Naive thymus-derived CD8-positive, alpha-beta T cell (primary cell): ENCODE data around the gene NOTO. TPM values are rescaled to one million over a fixed set of nuclear protein-coding genes. Genes with fewer than 3 reads are reported as not detected.

Experiments
- ATAC-seq, 2 donors: fragments of 150-1000 bp; cut with Tn5 transposase in 1 of 2; sonication (Bioruptor Pico), chemical (Tn5 transposase) in 1 of 2; 1 replicate in 1 of 2; 2 replicates in 1 of 2; pipeline ENCODE4 v1.10.0; 2021; ENCODE audit warnings: mild to moderate bottlenecking in 2 of 2, moderate library complexity in 2 of 2
- POLR2A ChIA-PET: fragments of 350-600 bp; sonication (Branson Sonifier 250); formaldehyde crosslinking; loops from one replicate; lab custom pipeline; 2021; ENCODE audit warnings: antibody characterized with exemption; lab: Charles Lee
- DNase-seq, 10 donors: peaks; one replicate each; pipeline versions ENCODE4 v3.0.0 to v3.0.0-alpha.2; 2020 to 2022
- H3K27ac Mint-ChIP-seq, 10 donors: one replicate each; pipeline ENCODE4 v1.8.0; 2020 to 2022; ENCODE audit warnings: mild to moderate bottlenecking in 10 of 10, mixed read lengths in 10 of 10, moderate library complexity in 4 of 10, inconsistent platforms in 1 of 10
- H3K27me3 Mint-ChIP-seq, 5 donors: one replicate each; pipeline ENCODE4 v1.8.0; 2021 to 2022; ENCODE audit warnings: mixed read lengths in 5 of 5
- H3K36me3 Mint-ChIP-seq, 3 donors: one replicate each; pipeline ENCODE4 v1.8.0; 2020 to 2022; ENCODE audit warnings: mixed read lengths in 3 of 3, mild to moderate bottlenecking in 2 of 3, inconsistent platforms in 1 of 3
- H3K4me1 Mint-ChIP-seq, 4 donors: one replicate each; pipeline ENCODE4 v1.8.0; 2021 to 2022; ENCODE audit warnings: mixed read lengths in 4 of 4
- H3K4me3 Mint-ChIP-seq, 10 donors: one replicate each; pipeline ENCODE4 v1.8.0; 2020 to 2022; ENCODE audit warnings: mild to moderate bottlenecking in 10 of 10, mixed read lengths in 10 of 10, moderate library complexity in 6 of 10, inconsistent platforms in 1 of 10
- H3K9me3 Mint-ChIP-seq, 9 donors: one replicate each; pipeline ENCODE4 v1.8.0; 2020 to 2022; ENCODE audit warnings: mixed read lengths in 9 of 9, mild to moderate bottlenecking in 3 of 9, inconsistent platforms in 1 of 9, moderate library complexity in 1 of 9
- polyA plus RNA-seq, 3 donors: library from polyadenylated mRNA; unstranded; fragments of 300-500 nt; fragmentation: Illumina TruSeq; gene quantifications; one replicate each; pipeline ENCODE4 v1.2.3, GENCODE V29; 2021
- total RNA-seq, 8 experiments: library from RNA in 2 of 8; stranded (reverse) in 2 of 8; gene quantifications; one replicate each; pipeline ENCODE4 v1.2.3 and lab custom pipeline; 2021 to 2026

The NOTO gene
- total and polyA plus RNA-seq, 5 experiments from 2014 or later, result not detected

- peaks cover 0 to 47% (median 3%) of the 10 kb centered on the region in 3 donors for H3K36me3 Mint-ChIP-seq
Measured at GRCh38 chr2:73225513-73226360, 23.4 kb downstream of the NOTO start.

GRCh38 chr2:73227086-73227485 lies 24.7 kb downstream of the NOTO start:
- Mint-ChIP-seq H3K4me1 (peaks cover 0 to 4% (median 0%) of the 10 kb centered on the region in 4 donors), H3K9me3 (no peaks in the 10 kb centered on the region), H3K4me3 (no peak overlapping the region), H3K27me3 (no peaks in the 10 kb centered on the region), H3K36me3 (peaks cover 0 to 34% (median 0%) of the 10 kb centered on the region in 3 donors), H3K27ac (peak overlapping the region in 1 of 10 donors; percentile 14)
- ATAC-seq (no peak), DNase-seq (no peak)
- POLR2A ChIA-PET, result no interaction called here

More at GRCh38 chr2:73225513-73226360, 23.4 kb downstream of the NOTO start:
- H3K27me3 Mint-ChIP-seq, result no peaks in the 10 kb centered on the region
- H3K27ac Mint-ChIP-seq, result peak overlapping the region in 5 of 10 donors; percentile 10 to 64 (median 41)
- H3K4me3 Mint-ChIP-seq, result no peak overlapping the region
- no peak for DNase-seq
- peaks cover 0 to 2% (median 0%) of the 10 kb centered on the region in 4 donors for H3K4me1 Mint-ChIP-seq
- no peaks in the 10 kb centered on the region for H3K9me3 Mint-ChIP-seq
- POLR2A ChIA-PET, result no interaction called here
- no peak for ATAC-seq

DNA sequence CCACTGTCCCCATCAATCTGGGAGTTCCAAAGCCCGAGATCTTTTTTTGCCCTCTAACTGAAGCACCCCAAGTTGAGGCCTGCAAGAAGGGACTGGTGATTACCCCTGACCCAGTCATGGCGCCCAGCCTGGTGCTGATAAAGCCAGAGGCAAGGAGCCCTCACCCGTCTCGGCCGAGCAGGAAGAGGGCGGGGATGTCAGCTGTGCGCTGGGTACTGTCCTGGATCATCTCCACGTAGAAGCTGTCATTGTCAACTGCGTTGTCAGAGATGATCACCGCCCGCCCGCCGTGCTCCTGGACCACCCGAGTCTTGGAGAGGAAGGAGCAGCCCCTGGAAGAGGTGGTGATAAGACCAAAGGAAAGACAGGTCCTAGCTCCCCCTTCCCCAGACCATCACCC lies 26.3 kb downstream of the NOTO start:
- Mint-ChIP-seq H3K9me3 (no peaks in the 10 kb centered on the region), H3K27ac (peak overlapping the region in 2 of 10 donors; percentile 7 to 29), H3K4me1 (peaks cover 5 to 9% (median 7%) of the 10 kb centered on the region in 4 donors), H3K36me3 (peaks cover 0 to 18% (median 0%) of the 10 kb centered on the region in 3 donors), H3K27me3 (no peaks in the 10 kb centered on the region), H3K4me3 (no peak overlapping the region)
- ATAC-seq, result no peak
- no peak for DNase-seq
- POLR2A ChIA-PET, result interaction anchor here (0.9 kb wide), 1 partner anchor 25 kb away, joined by 3 read pairs; no protein-coding TSS in a partner anchor

- Mint-ChIP-seq H3K9me3 (no peaks in the 10 kb centered on the region), H3K27ac (peak overlapping the region; percentile 58 to 98 (median 92)), H3K27me3 (no peaks in the 10 kb centered on the region), H3K4me1 (peaks cover 25 to 47% (median 35%) of the 10 kb centered on the region in 4 donors), H3K36me3 (peaks cover 0 to 16% (median 0%) of the 10 kb centered on the region in 3 donors), H3K4me3 (peak overlapping the region; percentile 90 to 99 (median 97))
- POLR2A ChIA-PET, result interaction anchor here (0.8 to 4.9 kb wide), 11 partner anchors 12 to 1226 kb away, joined by 3 to 37 read pairs (median 16); partner anchors contain the start of genes ALMS1, EGR4, FBXO41 and SFXN5
- ATAC-seq (no peak), DNase-seq (peak in 2 of 10 donors; percentile 21 to 67)
Measured at GRCh38 chr2:73232403-73233153, 30.2 kb downstream of the NOTO start.

DNA sequence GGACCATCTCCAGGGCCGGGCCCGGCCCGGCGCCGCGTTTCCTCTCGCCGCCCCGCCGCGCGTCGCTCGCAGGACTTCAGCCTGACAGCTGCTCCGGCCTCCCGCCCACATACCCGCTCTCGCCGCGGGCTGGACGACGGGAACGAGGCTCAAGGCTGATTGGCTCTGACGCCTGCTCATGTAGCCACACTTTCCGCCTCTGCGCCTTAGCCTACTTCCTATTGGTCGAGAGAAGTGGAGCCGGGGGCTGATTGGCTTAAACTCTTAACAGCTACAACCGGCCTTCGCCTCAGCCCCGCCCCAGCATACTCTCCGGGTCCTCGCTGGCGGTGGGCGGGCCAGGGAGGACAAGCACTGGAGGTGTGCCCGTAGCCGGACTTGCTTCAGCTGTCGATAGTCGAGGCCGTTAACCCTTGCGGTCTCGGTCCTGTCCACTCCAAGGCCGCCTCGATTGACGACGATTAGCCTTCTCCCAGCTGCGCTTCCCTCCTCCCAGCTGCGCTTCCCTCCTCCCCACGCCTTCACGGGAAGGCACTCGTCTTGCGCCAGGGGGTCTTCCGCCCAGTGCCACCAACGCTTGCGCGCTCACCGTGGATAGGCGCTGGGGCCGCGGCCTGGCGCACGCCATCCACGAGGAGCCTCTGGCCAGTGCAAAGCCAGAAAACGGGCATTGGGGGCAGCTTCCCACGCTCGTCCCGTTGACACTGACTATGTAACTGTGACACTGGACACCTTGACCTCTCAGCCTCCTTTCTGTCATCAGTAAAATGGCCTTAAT lies 31.0 kb downstream of the NOTO start, which contains the start of gene PRADC1:
TSS of gene PRADC1 (minus strand) at position 86 of the 778 bp plus-strand sequence. CDS start at position 7, 79 bp downstream.
- Mint-ChIP-seq H3K27ac (peak within 1 kb of the TSS; percentile 91 to 98 (median 97)), H3K4me3 (peak within 1 kb of the TSS; percentile 90 to 99 (median 97)), H3K4me1 (peaks cover 25 to 51% (median 39%) of the 10 kb centered on the region in 4 donors), H3K36me3 (peaks cover 0 to 20% (median 0%) of the 10 kb centered on the region in 3 donors), H3K27me3 (no peaks in the 10 kb centered on the region), H3K9me3 (no peaks in the 10 kb centered on the region)
- ATAC-seq (peak; percentile 80 to 85), DNase-seq (peak; percentile 78 to 98 (median 93))
- POLR2A ChIA-PET, result interaction anchor here (0.8 to 4.9 kb wide), 20 partner anchors 13 to 1225 kb away, joined by 3 to 37 read pairs (median 6); partner anchors contain the start of genes ALMS1, EGR4, FBXO41 and INO80B

DNA sequence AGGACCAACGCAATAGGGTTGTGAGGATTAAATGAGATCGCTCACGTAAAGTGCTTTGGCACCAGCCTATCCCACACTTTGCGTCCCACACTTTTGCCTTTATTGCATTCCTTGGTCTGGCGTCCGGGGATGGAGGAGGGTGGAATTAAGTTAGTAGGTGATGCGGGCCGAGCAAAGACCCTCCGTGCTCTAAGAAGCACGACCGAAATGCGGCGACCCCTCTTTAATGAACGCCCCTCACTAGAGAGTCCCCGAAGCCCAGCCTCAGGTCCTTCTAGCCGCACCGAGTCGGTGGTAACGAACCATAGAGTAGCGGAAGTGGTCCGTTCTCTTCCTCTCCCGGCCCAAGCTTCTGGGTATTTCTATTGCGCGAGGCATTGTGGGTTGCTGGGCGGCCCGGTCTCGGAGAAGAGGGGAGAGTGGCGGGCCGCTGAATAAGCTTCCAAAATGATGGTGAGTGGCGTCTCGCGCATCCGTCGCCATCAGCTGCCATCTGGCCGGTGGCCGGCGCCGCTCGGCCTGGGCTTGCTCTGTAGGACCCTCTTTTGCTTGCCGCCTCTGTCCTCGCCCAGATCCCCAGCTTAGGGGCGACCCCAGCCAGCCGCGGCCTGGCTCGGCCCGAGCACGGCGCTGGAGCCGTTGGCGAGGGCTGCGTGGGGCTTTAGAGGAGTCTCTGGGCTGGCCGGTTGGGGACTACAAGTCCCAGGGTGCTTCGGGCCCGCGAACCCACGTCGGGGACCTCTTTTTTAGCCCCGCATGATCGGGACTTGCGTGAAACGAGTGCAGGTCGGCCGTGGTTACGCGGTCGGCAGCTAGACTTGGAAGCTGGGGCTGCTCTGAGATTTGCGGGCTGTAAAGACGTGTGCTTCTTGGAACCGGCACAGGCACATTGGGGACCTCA lies 31.8 kb downstream of the NOTO start, which contains the start of gene CCT7:
TSS of gene CCT7 (plus strand) at position 377 of the 901 bp plus-strand sequence. CDS start at position 448, 71 bp downstream.
- peaks cover 27 to 59% (median 46%) of the 10 kb centered on the region in 4 donors for H3K4me1 Mint-ChIP-seq
- H3K27ac Mint-ChIP-seq, result peak within 1 kb of the TSS; percentile 91 to 98 (median 97)
- no peaks in the 10 kb centered on the region for H3K27me3 Mint-ChIP-seq
- H3K9me3 Mint-ChIP-seq, result no peaks in the 10 kb centered on the region
- POLR2A ChIA-PET, result interaction anchor here (0.8 to 4.9 kb wide), 20 partner anchors 9 to 1224 kb away, joined by 3 to 37 read pairs (median 6); partner anchors contain the start of genes ALMS1, EGR4, FBXO41 and INO80B
- ATAC-seq (peak; percentile 71 to 76), DNase-seq (peak; percentile 63 to 94 (median 88))
- H3K4me3 Mint-ChIP-seq, result peak within 1 kb of the TSS; percentile 90 to 99 (median 97)
- peaks cover 0 to 27% (median 0%) of the 10 kb centered on the region in 3 donors for H3K36me3 Mint-ChIP-seq

- Mint-ChIP-seq H3K4me1 (peaks cover 27 to 71% (median 51%) of the 10 kb centered on the region in 4 donors), H3K9me3 (no peaks in the 10 kb centered on the region), H3K27me3 (no peaks in the 10 kb centered on the region), H3K36me3 (peaks cover 0 to 34% (median 0%) of the 10 kb centered on the region in 3 donors), H3K27ac (peak overlapping the region; percentile 91 to 98 (median 97)), H3K4me3 (peak overlapping the region; percentile 90 to 99 (median 97))
- POLR2A ChIA-PET, result interaction anchor here (0.7 to 4.9 kb wide), 7 partner anchors 17 to 1344 kb away, joined by 4 to 37 read pairs (median 11); partner anchors contain the start of genes ALMS1 and FBXO41
- ATAC-seq (no peak), DNase-seq (no peak)
Measured at GRCh38 chr2:73235315-73236028, 33.1 kb downstream of the NOTO start.

GRCh38 chr2:73237168-73237567 lies 34.8 kb downstream of the NOTO start:
- POLR2A ChIA-PET, result no interaction called here
- DNase-seq, result no peak
- H3K27ac Mint-ChIP-seq, result peak overlapping the region in 8 of 10 donors; percentile 0 to 73 (median 24)
- H3K27me3 Mint-ChIP-seq, result no peaks in the 10 kb centered on the region
- H3K4me1 Mint-ChIP-seq, result peaks cover 24 to 71% (median 52%) of the 10 kb centered on the region in 4 donors
- peaks cover 0 to 49% (median 0%) of the 10 kb centered on the region in 3 donors for H3K36me3 Mint-ChIP-seq
- ATAC-seq, result no peak
- peak overlapping the region in 3 of 10 donors; percentile 2 to 19 (median 5) for H3K4me3 Mint-ChIP-seq
- H3K9me3 Mint-ChIP-seq, result no peaks in the 10 kb centered on the region

- Mint-ChIP-seq H3K36me3 (peaks cover 0 to 59% (median 3%) of the 10 kb centered on the region in 3 donors), H3K4me1 (peaks cover 23 to 62% (median 48%) of the 10 kb centered on the region in 4 donors)
Measured at GRCh38 chr2:73238149-73238548, 35.8 kb downstream of the NOTO start.

DNA sequence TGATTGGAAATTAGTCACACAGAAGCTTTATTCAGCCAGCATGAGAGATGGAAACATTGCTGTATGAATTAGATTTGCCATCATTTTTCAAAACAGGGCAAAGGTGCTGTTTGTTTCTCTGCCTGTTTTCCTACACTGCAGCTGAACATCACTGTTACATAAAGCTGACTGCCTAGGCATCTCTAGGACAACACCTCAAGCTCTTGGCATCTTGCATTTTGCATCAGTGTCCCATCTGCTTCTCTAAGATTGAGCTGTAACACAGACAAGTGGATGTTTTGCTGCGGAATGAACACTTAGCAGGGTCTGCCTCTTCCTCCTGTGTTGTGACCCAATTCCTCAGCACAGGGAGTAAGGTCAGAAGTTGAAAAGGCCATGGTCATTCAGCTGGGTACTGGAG lies 36.6 kb downstream of the NOTO start:
- no peaks in the 10 kb centered on the region for H3K9me3 Mint-ChIP-seq
- POLR2A ChIA-PET, result no interaction called here
- peak overlapping the region in 6 of 10 donors; percentile 15 to 76 (median 52) for H3K27ac Mint-ChIP-seq
- ATAC-seq, result no peak
- DNase-seq, result no peak
- H3K27me3 Mint-ChIP-seq, result no peaks in the 10 kb centered on the region
- H3K4me3 Mint-ChIP-seq, result no peak overlapping the region
- peaks cover 0 to 65% (median 6%) of the 10 kb centered on the region in 3 donors for H3K36me3 Mint-ChIP-seq
- peaks cover 23 to 60% (median 48%) of the 10 kb centered on the region in 4 donors for H3K4me1 Mint-ChIP-seq

More at GRCh38 chr2:73238149-73238548, 35.8 kb downstream of the NOTO start:
- Mint-ChIP-seq H3K27ac (peak overlapping the region in 7 of 10 donors; percentile 15 to 78 (median 44)), H3K4me3 (peak overlapping the region in 1 of 10 donors; percentile 22), H3K9me3 (no peaks in the 10 kb centered on the region), H3K27me3 (no peaks in the 10 kb centered on the region)
- ATAC-seq (no peak), DNase-seq (no peak)
- POLR2A ChIA-PET, result no interaction called here
